NCI-H1417 (cell line): Measurements from ENCODE around the gene ITIH6.
"Not testable (repeated sequence)": the region's sequence is repeated elsewhere in the genome, so short reads cannot be mapped to it uniquely, and the experiment has no call there.

Experiments
- DNase-seq, 3 experiments: peaks; one replicate each; lab custom pipeline; 2025; lab: John Stamatoyannopoulos, UW

Gene ITIH6

GRCh38 chrX:54799046-54799445 is 991 bp upstream of the ITIH6 start:
- no peak for DNase-seq

- DNase-seq = no peak
Measured at GRCh38 chrX:54794795-54795194, 3.3 kb downstream of the ITIH6 start.

- no peak for DNase-seq
Measured at GRCh38 chrX:54794028-54794427, 4.0 kb downstream of the ITIH6 start.

DNA sequence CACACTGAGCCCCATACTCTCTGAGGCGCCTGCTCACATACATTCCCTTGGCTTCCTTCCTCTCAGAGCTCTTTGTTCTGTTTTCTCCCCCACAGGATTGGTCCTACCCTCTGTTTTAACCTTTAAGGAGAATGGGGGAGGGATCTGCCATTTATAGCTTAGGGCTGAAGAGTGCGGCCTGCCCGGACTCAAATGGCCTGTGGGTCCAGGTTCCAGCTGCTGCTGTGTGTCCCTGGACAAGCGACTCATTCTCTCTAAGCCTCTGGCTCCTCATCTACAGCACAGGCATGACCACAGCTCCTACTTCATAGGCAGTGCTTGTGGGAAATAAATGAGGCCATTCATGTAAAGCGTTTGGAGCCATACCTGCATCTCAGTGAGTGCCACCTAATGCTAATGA is 8.7 kb downstream of the ITIH6 start:
- not testable (repeated sequence) for DNase-seq

- no peak for DNase-seq
Measured at GRCh38 chrX:54788446-54788845, 9.6 kb downstream of the ITIH6 start.

DNA sequence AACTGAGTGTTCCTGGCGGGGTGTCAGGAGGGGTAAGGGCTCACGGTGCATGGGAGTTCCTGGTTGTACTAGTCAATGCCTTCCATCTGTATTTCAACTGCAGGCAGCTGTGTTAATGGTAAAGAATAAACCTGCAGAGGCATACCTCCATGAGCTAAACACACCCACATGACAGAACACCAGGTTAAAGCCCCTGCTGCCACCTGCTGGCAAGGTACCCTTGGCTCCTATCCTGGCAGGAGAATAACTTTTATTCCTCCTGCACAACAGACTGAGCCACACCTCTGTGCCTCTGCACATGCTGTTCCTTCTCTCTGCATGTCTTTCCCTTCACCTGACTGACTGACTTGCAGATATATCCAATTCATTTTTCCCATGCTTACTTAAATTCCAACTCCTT is 11.1 kb downstream of the ITIH6 start:
- peak in 1 of 3 experiments; percentile 22 for DNase-seq

DNA sequence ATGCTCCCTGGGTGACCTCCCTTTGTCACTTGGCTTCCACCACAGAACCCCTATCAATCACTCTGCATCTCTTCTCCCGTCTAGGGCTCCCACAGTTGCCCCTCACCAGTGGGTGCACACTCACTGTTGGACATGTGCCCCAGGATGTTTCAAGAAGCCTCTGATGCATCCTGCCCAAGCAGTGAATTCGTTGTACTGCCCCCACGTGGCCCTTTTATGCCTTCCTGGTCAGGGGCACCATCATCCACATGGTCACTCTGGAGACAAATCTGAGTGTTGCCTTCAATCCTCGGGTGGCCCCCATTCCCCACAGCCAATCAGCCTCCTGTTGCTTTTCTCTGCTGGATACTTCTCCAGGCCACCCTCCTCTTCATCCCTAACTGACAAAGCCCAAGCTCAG is 12.2 kb downstream of the ITIH6 start:
- DNase-seq = no peak

DNA sequence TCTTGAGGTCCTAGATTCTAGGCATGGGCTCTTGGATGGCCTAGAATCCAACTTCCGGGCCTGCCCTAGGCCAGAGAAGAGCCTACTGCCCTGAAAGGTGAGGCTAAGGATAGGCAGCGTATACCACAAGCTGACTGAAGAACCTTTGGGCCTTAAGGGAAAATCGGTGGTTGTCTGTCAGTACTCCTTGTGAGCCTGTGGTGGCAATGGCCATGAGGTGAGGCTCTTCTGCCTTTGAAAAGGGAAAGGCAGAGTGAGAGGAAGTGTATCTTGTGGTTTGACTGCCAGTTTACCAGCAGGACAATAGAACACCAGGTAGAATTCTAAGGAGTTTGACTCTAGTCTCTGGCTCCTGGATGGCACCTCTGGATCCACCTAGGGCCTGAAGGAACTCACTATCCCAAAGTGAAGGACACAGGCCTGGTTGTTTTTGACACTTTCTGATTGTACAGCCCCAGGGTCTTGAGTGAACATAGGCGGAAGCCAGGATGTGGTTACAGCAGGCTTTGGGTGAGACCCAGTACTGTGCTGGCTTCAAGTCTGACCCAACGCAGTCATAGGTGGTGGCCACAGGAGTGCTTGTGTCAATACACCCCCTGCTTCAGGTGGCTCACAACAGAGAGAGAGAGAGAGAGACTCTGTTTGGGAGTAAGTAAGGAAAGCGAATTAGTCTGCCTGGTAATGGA is 20.9 kb downstream of the ITIH6 start:
- no peak for DNase-seq

DNA sequence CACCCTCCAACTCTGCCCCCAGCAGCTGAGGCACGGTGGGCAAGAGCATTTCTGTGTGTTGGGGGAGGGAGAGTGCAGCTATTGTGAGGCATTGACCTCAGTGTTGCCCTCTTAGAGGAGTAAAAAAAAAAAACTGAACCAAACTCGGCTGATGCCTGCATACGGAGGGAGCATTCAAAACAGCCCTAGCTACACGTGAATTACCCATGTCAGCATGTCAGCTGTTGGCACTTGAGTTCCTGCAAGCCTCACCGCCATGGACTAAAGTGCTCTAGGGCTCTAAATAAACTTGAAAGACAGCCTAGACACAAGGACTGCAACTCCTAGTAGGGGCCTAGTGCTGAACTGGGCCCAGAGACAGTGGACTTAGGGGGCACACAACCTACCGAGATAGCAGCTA is 22.0 kb downstream of the ITIH6 start:
- no peak for DNase-seq

GRCh38 chrX:54774391-54775094 is 23.5 kb downstream of the ITIH6 start:
- DNase-seq = not testable (repeated sequence)

DNA sequence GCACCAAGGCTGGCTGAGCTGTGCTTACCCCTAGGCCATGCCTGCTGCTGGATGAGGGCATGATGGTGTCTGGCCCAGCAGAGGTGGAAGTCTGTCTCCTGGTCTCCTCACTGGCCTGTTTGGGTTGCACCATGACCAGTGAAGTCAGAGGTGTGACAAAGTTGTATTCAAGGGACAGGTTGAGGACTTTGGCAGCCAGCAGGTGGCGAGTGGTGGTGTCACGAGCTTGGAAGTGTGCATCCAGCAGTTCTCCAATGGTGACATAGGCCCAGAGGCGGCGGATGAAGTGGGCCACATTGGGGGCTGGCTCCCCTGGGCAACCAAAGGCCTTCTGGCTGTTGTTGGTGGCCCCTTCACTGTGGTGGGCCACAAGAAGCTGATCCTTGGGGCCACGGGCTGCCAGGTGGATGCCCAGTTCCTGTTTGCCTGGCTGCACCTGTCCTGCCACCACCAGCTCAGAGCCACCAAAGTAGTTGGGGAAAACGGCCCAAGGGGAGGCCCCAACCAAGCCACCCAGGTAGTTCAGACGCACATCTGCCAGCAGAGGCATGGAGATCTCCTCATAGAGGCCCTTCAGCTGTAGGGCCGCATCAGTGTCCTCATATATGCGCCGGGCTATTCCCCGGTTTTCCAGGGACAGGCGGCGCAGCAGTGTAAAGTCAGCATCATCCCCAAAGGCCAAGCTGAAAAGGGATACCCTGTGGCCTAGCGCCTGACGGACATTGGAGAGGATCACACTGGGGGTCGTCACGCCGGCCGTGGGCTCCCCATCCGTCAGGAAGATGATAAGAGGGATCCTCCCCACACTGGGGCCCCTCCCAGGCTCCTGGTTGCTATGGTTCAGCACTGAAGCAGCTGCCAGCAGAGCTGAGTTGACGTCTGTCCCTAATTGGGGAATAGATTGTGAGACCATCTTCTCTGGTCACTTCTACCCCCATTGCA is 39.7 kb downstream of the ITIH6 start:
- DNase-seq = no peak

DNA sequence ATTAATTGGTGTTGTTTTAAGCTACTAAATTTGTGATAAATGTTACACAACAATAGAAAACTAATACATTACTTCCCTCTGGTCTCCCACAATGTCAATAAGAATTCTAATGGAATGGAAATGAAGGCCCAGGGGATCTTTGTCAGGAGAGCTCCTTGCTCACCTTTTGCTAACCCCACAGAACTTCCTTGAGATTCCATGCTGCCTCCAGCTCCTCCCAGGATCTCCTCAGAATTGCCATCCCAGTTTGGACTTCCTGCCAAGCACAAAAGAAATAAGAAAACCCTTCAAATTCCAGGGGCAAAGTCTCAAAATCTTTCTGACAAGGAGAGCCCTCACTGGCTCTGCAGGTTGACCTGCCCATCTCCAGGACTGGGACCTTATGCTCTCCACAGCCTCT is 43.2 kb downstream of the ITIH6 start:
- DNase-seq = no peak

DNA sequence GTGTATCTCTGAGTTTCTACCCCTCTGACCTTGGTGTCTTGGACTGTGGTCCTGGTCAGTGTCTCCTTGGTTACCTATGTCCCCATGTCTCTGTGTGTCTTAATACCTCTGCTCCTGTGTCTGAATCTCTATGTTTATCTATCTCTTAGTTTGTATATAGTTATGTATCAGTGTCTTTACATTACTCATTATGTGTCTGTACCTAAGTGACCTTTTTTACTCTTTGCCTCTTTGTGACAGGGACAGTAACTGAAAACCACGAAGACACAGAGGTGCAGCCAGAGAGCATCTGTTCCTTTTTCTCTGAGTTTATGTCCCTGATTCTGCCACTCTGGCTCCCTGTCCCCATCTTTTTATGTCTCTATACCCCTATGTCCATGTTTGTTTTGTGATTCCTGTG is 49.4 kb downstream of the ITIH6 start:
- no peak for DNase-seq

GRCh38 chrX:54747733-54748393 is 50.2 kb downstream of the ITIH6 start:
- no peak for DNase-seq

DNA sequence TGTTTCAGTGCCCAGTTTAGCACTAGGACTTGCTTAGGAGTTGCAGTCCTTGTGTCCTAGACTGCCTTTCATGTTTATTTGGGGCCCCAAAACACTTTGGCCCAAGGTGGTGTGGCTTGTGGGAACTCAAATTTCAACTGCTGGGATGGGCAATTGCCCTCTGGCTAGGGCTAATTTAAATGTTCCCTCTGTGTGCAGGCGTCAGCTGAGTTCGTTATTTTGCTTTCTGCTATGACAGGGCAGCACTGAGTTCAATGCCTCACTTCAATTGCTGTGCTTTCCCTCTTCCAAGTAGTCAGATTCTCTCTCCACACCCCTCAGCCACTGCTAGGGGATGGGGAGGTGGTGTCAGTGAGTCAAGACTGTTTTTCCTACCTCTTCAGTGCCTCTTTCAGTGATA is 51.1 kb downstream of the ITIH6 start:
- DNase-seq = no peak

GRCh38 chrX:54745676-54746075 is 52.4 kb downstream of the ITIH6 start:
- DNase-seq = no peak

DNA sequence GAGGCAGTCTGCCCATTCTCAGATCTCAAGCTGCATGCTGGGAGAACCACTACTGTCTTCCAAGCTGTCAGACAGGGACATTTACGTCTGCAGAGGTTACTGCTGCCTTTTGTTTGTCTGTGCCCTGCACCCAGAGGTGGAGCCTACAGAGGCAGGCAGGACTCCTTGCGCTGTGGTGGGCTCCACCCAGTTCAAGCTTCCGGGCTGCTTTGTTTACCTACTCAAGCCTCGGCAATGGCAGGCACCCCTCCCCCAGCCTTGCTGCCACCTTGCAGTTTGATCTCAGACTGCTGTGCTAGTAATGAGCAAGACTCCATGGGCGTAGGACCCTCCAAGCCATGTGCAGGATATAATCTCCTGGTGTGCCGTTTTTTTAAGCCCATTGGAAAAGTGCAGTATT is 59.5 kb downstream of the ITIH6 start:
- DNase-seq = not testable (repeated sequence)

DNA sequence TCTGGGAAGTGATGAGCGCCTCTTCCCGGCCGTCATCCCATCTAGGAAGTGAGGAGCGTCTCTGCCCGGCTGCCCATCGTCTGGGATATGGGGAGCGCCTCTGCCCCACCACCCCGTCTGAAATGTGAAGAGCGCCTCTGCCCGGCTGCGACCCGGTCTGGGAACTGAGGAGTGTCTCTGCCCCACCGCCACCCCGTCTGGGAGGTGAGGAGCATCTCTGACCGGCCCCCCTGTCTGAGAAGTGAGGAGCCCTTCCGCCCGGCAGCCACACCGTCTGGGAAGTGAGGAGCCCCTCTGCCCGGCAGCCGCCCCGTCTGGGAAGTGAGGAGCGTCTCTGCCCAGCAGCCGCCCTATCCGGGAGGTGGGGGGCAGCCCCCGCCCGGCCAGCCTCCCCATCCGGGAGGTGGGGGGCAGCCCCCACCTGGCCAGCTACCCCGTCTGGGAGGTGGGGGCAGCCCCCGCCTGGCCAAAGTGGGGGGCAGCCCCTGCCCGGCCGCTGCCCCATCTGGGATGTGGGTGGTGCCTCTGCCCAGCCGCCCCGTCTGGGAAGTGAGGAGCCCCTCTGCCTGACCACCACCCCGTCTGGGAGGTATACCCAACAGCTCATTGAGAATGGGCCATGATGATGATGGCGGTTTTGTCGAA is 61.6 kb downstream of the ITIH6 start:
- DNase-seq = not testable (repeated sequence)

DNA sequence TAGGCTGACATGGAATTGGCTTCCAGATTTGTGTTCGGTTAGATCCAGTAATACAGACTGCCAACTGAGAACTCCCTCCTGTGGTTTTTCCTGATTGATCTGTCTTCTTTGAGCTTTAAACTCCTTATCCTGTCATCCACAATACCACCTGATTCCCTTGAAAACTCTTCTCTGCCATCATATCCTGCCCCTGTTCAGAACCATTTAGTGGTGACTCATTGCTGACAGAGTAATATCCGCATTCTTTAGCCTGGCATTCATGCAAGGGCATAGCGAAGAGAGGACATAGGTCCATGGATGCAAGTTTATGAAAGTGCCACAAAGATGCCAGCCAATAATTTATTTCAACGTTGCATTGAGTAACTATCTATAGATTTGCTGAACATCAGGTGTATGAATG is 76.6 kb downstream of the ITIH6 start:
- no peak for DNase-seq

- no peak for DNase-seq
Measured at GRCh38 chrX:54715621-54716020, 82.4 kb downstream of the ITIH6 start.

GRCh38 chrX:54714424-54714823 is 83.6 kb downstream of the ITIH6 start:
- no peak for DNase-seq

DNA sequence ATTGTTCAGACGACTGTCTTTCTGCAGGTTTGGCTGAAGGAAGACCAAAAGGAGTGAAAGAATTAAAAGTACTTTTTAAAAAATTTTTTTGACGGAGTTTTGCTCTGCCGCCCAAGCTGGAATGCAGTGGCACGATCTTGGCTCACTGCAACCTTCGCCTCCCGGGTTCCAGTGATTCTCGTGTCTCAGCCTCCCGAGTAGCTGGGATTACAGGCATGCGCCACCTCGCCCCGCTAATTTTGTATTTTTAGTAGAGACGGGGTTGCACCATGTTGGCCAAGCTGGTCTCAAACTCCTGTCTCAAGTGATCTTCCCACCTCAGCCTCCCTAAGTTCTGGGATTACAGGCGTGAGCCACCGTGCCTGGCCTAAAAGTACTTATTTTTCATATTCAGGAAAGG is 86.3 kb downstream of the ITIH6 start:
- no peak for DNase-seq
